Anterior cingulate cortex (tissue), 58 donors: ENCODE data around the gene ZNF214.
"Not testable (repeated sequence)": the region's sequence is repeated elsewhere in the genome, so short reads cannot be mapped to it uniquely, and the experiment has no call there.

Experiments used
- DNase-seq, 58 donors: peaks; one replicate each; lab custom pipeline; 2025; lab: John Stamatoyannopoulos, UW

The ZNF214 gene

DNA sequence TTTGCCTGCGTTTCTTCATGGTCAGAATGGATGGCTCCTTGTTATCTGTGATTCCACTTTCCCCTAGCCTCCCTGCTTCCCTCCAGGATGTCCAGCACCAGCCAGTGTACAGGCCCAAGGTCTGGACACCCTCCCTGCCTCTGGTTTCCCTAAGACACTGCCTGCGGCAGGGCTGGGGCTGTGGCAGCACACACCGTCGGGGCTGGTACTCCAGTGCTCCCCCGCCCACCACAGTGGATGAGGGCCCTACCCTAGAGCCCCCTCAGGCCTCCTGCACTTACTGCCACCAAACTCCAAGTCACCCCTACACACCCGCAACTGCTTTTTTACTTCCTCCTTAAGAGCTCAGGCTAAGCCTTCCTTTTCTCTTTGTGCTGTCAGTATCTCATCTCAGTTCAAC is 28.9 kb downstream of the ZNF214 start:
- no peak for DNase-seq

DNA sequence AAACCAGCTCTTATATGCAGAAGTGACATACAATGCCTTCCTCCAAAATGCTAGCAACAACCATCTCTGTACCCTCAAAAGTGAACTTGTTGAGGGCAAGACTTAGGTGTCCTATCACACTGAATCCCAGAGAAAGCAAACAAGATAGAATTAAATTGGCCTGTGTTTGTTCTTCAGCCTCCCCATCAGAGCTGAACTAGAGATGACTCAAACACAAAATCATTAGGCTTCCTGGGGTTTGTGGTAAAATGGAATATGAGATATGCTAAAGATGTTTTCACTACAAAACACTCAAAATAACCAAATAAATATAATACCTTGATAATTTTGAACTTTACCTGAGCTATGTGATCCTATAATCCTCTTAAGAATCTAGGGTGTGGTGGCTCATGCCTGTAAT is 31.6 kb downstream of the ZNF214 start:
- no peak for DNase-seq

DNA sequence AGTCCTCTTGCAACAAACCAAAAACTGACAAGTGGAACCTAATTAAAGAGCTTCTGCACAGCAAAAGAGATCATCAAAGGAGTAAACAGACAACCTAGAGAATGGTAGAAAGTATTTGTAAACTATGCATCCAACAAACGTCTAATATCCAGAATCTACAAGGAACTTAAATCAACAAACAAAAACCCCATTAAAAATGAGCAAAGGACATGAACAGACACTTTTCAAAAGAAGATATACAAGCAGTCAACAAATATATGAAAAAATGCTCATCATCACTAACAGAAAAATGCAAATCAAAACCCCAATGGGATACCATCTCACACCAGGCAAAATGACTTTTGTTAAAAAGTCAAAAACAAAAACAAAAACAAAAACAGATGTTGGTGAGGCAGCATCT is 33.7 kb downstream of the ZNF214 start:
- DNase-seq = no peak

DNA sequence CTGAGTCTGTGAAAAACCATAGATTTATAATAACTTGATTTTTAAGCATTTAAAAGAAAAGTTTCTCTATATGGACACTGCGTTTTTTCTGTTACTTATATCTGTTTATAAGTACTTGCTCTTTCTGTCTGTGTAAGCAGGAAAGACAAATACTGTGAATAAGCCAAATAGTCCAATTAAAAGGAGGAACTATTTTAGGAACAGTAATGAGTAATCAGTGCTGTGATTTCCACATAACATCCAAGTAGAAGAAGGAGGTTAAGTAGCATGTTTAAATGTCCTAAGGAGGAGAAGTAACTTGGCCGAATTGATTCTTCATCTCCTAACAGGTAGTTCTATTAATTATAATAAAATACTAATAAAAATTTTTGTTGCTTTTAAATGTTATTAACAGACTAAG is 40.8 kb downstream of the ZNF214 start:
- no peak for DNase-seq

DNA sequence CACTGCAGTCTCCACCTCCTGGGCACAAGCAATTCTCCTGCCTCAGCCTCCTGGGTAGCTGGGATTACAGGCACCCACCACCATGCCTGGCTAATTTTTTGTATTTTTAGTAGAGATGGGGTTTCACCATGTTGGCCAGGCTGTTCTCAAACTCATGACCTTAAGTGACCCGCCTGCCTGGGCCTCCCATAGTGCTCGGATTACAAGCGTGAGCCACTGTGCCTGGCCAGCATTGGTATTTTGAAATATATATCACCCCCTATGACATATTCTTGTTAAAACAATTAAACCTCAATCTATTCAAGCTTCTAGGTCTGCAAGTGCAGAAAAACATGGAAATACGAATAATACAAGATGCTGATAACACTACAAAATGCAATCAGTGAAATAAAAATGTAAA is 50.3 kb downstream of the ZNF214 start:
- not testable (repeated sequence) for DNase-seq

DNA sequence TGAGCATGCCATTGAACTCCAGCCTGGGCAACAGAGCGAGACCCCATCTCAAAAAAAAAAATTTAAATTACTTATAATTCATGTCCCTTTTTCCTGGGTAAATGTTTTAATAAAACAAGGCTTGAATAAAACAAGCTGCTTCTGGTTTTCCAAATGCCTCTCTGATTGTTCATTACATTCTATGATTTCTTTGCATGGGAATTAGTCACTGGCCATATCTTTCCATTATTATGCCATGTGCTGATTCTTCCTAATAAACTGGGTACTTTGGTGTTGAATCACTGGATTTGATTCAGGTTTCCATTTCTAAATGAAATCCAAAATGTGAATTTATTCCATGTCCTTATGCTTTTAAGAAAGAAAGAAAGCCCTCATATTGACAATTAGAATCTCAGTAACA is 51.3 kb downstream of the ZNF214 start:
- no peak for DNase-seq

DNA sequence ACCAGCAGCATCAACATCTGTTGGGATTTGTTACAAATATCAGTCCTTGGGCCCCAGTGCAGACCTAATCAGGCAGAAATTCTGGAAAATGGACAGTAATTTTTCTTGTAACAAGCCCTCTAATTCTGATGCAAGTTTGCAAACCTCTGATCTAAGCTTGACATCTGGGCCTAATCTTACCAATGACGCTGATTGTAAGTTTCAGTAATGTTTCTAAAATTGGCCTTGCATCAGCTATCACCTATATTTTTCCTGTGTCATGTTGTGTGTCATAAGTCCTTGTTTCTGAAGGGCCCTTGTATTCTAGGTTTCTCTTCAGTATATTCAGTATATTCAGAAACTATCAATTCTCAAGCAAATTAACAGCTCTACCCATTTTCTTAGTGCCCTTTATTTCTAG is 57.5 kb downstream of the ZNF214 start:
- no peak for DNase-seq

DNA sequence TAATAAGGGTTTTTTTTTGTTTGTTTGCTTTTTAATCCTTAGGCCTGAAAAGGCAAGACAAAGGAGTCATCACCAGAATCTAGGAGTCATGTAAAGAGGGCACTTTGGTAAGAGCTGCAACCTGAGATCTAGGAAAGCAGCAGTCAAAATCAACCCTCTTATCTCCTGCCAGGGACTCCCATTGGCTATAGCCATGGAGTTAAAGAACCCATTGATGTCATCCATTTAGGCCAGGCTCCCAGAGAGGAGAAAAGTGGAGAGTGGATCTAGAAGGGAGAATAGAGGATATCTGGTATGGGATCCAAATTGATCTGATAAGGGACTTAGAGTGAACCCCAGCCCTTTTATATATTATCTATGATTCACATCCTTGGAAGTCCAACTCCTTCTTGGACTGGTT is 58.0 kb downstream of the ZNF214 start:
- no peak for DNase-seq

DNA sequence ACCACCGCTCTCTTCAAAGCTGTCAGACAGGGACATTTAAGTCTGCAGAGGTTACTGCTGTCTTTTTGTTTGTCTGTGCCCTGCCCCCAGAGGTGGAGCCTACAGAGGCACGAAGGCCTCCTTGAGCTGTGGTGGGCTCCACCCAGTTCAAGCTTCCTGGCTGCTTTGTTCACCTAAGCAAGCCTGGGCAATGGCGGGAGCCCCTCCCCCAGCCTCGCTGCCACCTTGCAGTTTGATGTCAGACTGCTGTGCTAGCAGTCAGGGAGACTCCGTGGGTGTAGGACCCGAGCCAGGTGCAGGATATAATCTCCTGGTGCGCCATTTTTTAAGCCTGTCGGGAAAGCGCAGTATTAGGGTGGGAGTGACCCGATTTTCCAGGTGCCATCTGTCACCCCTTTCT is 65.9 kb downstream of the ZNF214 start:
- DNase-seq = not testable (repeated sequence)
